Trophoblast cell (in vitro differentiated cells and primary cell): ENCODE data around the gene SANBR. TPM values are rescaled to one million over a fixed set of nuclear protein-coding genes. Genes with fewer than 3 reads are reported as not detected.

Source experiments
- DNase-seq, 2 donors: peaks; one replicate each; pipeline ENCODE4 v3.0.0-alpha.2; 2016
- H2AFZ ChIP-seq: 2 replicates; pipeline ENCODE4 v1.6.1; 2013; ENCODE audit warnings: low read length, moderate library complexity, mild to moderate bottlenecking; ENCODE audit not compliant: insufficient read depth, poor library complexity
- H2AK5ac ChIP-seq: 2 replicates; pipeline ENCODE4 v1.6.1; 2013; ENCODE audit warnings: mild to moderate bottlenecking, low read length
- H2BK120ac ChIP-seq: 2 replicates; pipeline ENCODE4 v1.6.1; 2013; ENCODE audit warnings: low read length, mild to moderate bottlenecking, moderate library complexity; ENCODE audit not compliant: insufficient read depth, poor library complexity
- H2BK12ac ChIP-seq: 2 replicates; pipeline ENCODE4 v1.6.1; 2013; ENCODE audit warnings: mild to moderate bottlenecking, low read length, moderate library complexity
- H2BK5ac ChIP-seq: 2 replicates; pipeline ENCODE4 v1.6.1; 2013; ENCODE audit warnings: low read length, low read depth, moderate library complexity, mild to moderate bottlenecking; ENCODE audit not compliant: poor library complexity
- H3K14ac ChIP-seq: 2 replicates; pipeline ENCODE4 v1.6.1; 2013; ENCODE audit warnings: mild to moderate bottlenecking, low read length
- H3K18ac ChIP-seq: 2 replicates; pipeline ENCODE4 v1.6.1; 2013; ENCODE audit warnings: mild to moderate bottlenecking, low read length
- H3K23ac ChIP-seq: 2 replicates; pipeline ENCODE4 v1.6.1; 2013; ENCODE audit warnings: low read length
- H3K27ac ChIP-seq: 2 replicates; pipeline ENCODE4 v1.5.1; 2013; ENCODE audit warnings: low read depth, mild to moderate bottlenecking, inconsistent platforms, low read length, moderate library complexity
- H3K27me3 ChIP-seq: 2 replicates; pipeline ENCODE4 v1.6.1; 2013; ENCODE audit warnings: inconsistent platforms, mild to moderate bottlenecking, low read length, moderate library complexity; ENCODE audit not compliant: insufficient read depth
- H3K36me3 ChIP-seq, 2 experiments: 1 replicate in 1 of 2; 2 replicates in 1 of 2; pipeline ENCODE4 v1.6.1; 2013; ENCODE audit warnings: low read length in 2 of 2, mild to moderate bottlenecking in 2 of 2, moderate library complexity in 1 of 2; ENCODE audit not compliant: insufficient read depth in 2 of 2, control insufficient read depth in 1 of 2
- H3K4ac ChIP-seq: 2 replicates; pipeline ENCODE4 v1.6.1; 2013; ENCODE audit warnings: low read depth, mild to moderate bottlenecking, low read length, moderate library complexity
- H3K4me1 ChIP-seq, 2 experiments: 1 replicate in 1 of 2; 2 replicates in 1 of 2; pipeline ENCODE4 v1.6.1; 2013; ENCODE audit warnings: low read length in 2 of 2, mild to moderate bottlenecking in 2 of 2, moderate library complexity in 1 of 2; ENCODE audit not compliant: insufficient read depth in 2 of 2, control insufficient read depth in 1 of 2
- H3K4me2 ChIP-seq: 2 replicates; pipeline ENCODE4 v1.6.1; 2013; ENCODE audit warnings: inconsistent platforms, mild to moderate bottlenecking, low read length, moderate library complexity
- H3K4me3 ChIP-seq: 2 replicates; pipeline ENCODE4 v1.5.1; 2013; ENCODE audit warnings: mild to moderate bottlenecking, low read depth, low read length, inconsistent platforms
- H3K79me1 ChIP-seq: one replicate; pipeline ENCODE4 v1.6.1; 2013; ENCODE audit warnings: low read length
- H3K79me2 ChIP-seq: 2 replicates; pipeline ENCODE4 v1.6.1; 2013; ENCODE audit warnings: low read length, mild to moderate bottlenecking; ENCODE audit not compliant: control insufficient read depth, insufficient read depth, poor library complexity
- H3K9ac ChIP-seq: 2 replicates; pipeline ENCODE4 v1.6.1; 2013; ENCODE audit warnings: mild to moderate bottlenecking, low read length
- H3K9me3 ChIP-seq: 2 replicates; pipeline ENCODE4 v1.6.1; 2013; ENCODE audit warnings: low read depth, mild to moderate bottlenecking, control low read depth, inconsistent platforms, low read length; ENCODE audit not compliant: insufficient read depth
- H4K12ac ChIP-seq: 2 replicates; pipeline ENCODE4 v1.6.1; 2013; ENCODE audit warnings: low read depth, mild to moderate bottlenecking, low read length, moderate library complexity
- H4K8ac ChIP-seq: 2 replicates; pipeline ENCODE4 v1.6.1; 2013; ENCODE audit warnings: low read depth, mild to moderate bottlenecking, low read length, moderate library complexity
- H4K91ac ChIP-seq: one replicate; pipeline ENCODE4 v1.6.1; 2013; ENCODE audit warnings: low read depth, mild to moderate bottlenecking, low read length, moderate library complexity
- WGBS: extraction: QIAGEN DNeasy Blood & Tissue Kit; methylation state at CpG from one replicate; pipeline ENCODE4 v1.1.7; 2013; ENCODE audit warnings: missing lambda C conversion rate; ENCODE audit not compliant: insufficient read length, insufficient coverage; ENCODE audit errors: extremely low coverage; 5-methylcytosine and 5-hydroxymethylcytosine counted together
- polyA plus RNA-seq: library from polyadenylated mRNA; stranded (reverse); fragments of 200-250 nt; gene quantifications from 2 replicates; pipeline ENCODE4 v1.2.3, GENCODE V29; 2013

Gene SANBR
- 12.2 and 12.3 TPM in 2 replicates for polyA plus RNA-seq

GRCh38 chr2:61065714-61066709 lies at the start of gene SANBR:
SANBR (plus strand) TSS chr2:61065871; CDS start chr2:61070351, 4,480 bp downstream.
- no peak within 1 kb of the TSS for H2BK12ac ChIP-seq
- peaks cover 6% of the 10 kb centered on the region for H3K79me2 ChIP-seq
- peak; percentile 84 to 91 for DNase-seq
- H3K9me3 ChIP-seq: no peaks in the 10 kb centered on the region
- H3K4me2 ChIP-seq: peak within 1 kb of the TSS; percentile 87
- H2AK5ac ChIP-seq: no peak within 1 kb of the TSS
- H2BK5ac ChIP-seq: peak within 1 kb of the TSS; percentile 61
- no CpG with 5 or more reads among the region's 112 CpGs for WGBS
- peaks cover 7% of the 10 kb centered on the region for H3K79me1 ChIP-seq
- peak within 1 kb of the TSS; percentile 86 for H4K12ac ChIP-seq
- no peak within 1 kb of the TSS for H3K23ac ChIP-seq
- H4K91ac ChIP-seq: peak within 1 kb of the TSS; percentile 86
- peak within 1 kb of the TSS; percentile 96 for H3K18ac ChIP-seq
- peak within 1 kb of the TSS; percentile 98 for H3K4me3 ChIP-seq
- peak within 1 kb of the TSS; percentile 92 for H2AFZ ChIP-seq
- H4K8ac ChIP-seq: peak within 1 kb of the TSS; percentile 68
- H3K9ac ChIP-seq: peak within 1 kb of the TSS; percentile 95
- peak within 1 kb of the TSS; percentile 80 for H2BK120ac ChIP-seq
- H3K27me3 ChIP-seq: no peaks in the 10 kb centered on the region
- peaks cover 5% of the 10 kb centered on the region in 2 experiments for H3K36me3 ChIP-seq
- peak within 1 kb of the TSS; percentile 84 for H3K4ac ChIP-seq
- peak within 1 kb of the TSS; percentile 73 for H3K27ac ChIP-seq
- H3K14ac ChIP-seq: peak within 1 kb of the TSS; percentile 25
- H3K4me1 ChIP-seq: peaks cover 0 to 2% of the 10 kb centered on the region in 2 experiments

GRCh38 chr2:61015976-61016375 lies 49.7 kb upstream of the SANBR start:
- Histone ChIP-seq H3K9ac (no peak overlapping the region), H3K27me3 (no peaks in the 10 kb centered on the region), H3K23ac (no peak overlapping the region), H4K91ac (no peak overlapping the region), H3K4me2 (no peak overlapping the region), H3K79me2 (peaks cover 14% of the 10 kb centered on the region), H4K12ac (no peak overlapping the region), H2BK12ac (no peak overlapping the region), H3K36me3 (peaks cover 1 to 4% of the 10 kb centered on the region in 2 experiments), H2AK5ac (no peak overlapping the region), H4K8ac (no peak overlapping the region), H3K79me1 (peaks cover 17% of the 10 kb centered on the region), H3K27ac (no peak overlapping the region), H3K4ac (no peak overlapping the region), H2AFZ (no peak overlapping the region), H3K18ac (no peak overlapping the region), H3K14ac (no peak overlapping the region), H3K9me3 (peaks cover under 1% of the 10 kb centered on the region), H2BK120ac (no peak overlapping the region), H2BK5ac (no peak overlapping the region), H3K4me1 (peaks cover 0 to 2% of the 10 kb centered on the region in 2 experiments), H3K4me3 (no peak overlapping the region)
- peak in 1 of 2 donors; percentile 37 for DNase-seq
- no CpG with 5 or more reads among the region's 2 CpGs for WGBS

GRCh38 chr2:61016392-61017002 lies 49.2 kb upstream of the SANBR start:
- Histone ChIP-seq H3K14ac (peak overlapping the region; percentile 75), H3K4ac (peak overlapping the region; percentile 85), H3K9ac (peak overlapping the region; percentile 57), H3K36me3 (peaks cover 6 to 9% of the 10 kb centered on the region in 2 experiments), H2AK5ac (peak overlapping the region; percentile 69), H3K4me1 (peaks cover 0 to 2% of the 10 kb centered on the region in 2 experiments), H2BK120ac (peak overlapping the region; percentile 68), H4K91ac (peak overlapping the region; percentile 70), H3K79me2 (peaks cover 14% of the 10 kb centered on the region), H2AFZ (peak overlapping the region; percentile 94), H2BK5ac (peak overlapping the region; percentile 95), H3K4me2 (peak overlapping the region; percentile 97), H3K4me3 (peak overlapping the region; percentile 84), H3K23ac (no peak overlapping the region), H3K9me3 (peaks cover 4% of the 10 kb centered on the region), H3K79me1 (peaks cover 17% of the 10 kb centered on the region), H3K27me3 (no peaks in the 10 kb centered on the region), H2BK12ac (peak overlapping the region; percentile 78), H4K8ac (peak overlapping the region; percentile 83), H3K18ac (peak overlapping the region; percentile 91), H4K12ac (peak overlapping the region; percentile 73), H3K27ac (peak overlapping the region; percentile 96)
- no CpG with 5 or more reads among the region's 16 CpGs for WGBS
- DNase-seq: no peak

GRCh38 chr2:61017003-61017555 lies 48.6 kb upstream of the SANBR start:
- Histone ChIP-seq H3K4me2 (peak overlapping the region; percentile 97), H3K79me2 (peaks cover 14% of the 10 kb centered on the region), H4K91ac (peak overlapping the region; percentile 74), H4K12ac (peak overlapping the region; percentile 73), H3K14ac (peak overlapping the region; percentile 81), H3K36me3 (peaks cover 9 to 11% of the 10 kb centered on the region in 2 experiments), H2AFZ (peak overlapping the region; percentile 94), H3K27me3 (no peaks in the 10 kb centered on the region), H3K18ac (peak overlapping the region; percentile 91), H2BK12ac (peak overlapping the region; percentile 78), H3K4me3 (peak overlapping the region; percentile 84), H3K9ac (peak overlapping the region; percentile 92), H2BK120ac (peak overlapping the region; percentile 86), H2BK5ac (peak overlapping the region; percentile 95), H3K9me3 (peaks cover 4% of the 10 kb centered on the region), H3K4ac (peak overlapping the region; percentile 85), H3K4me1 (peaks cover 0 to 2% of the 10 kb centered on the region in 2 experiments), H4K8ac (peak overlapping the region; percentile 83), H3K79me1 (peaks cover 17% of the 10 kb centered on the region), H2AK5ac (no peak overlapping the region), H3K27ac (peak overlapping the region; percentile 96), H3K23ac (no peak overlapping the region)
- no CpG with 5 or more reads among the region's 27 CpGs for WGBS
- DNase-seq: peak; percentile 74 to 84
